HL-60 (cell line): ENCODE results near the gene CORIN.

ENCODE experiments used
- DNase-seq, 2 experiments: peaks; one replicate each; pipeline ENCODE4 v3.0.0-alpha.2; 2010 to 2020; ENCODE audit warnings: low read depth in 1 of 2, low spot score in 1 of 2
- H3K27ac ChIP-seq: fragments of 250-450 bp; sonication (Bioruptor Pico); replicated peaks from 2 replicates; pipeline ENCODE4 v1.5.1; 2020; ENCODE audit warnings: mild to moderate bottlenecking, moderate library complexity
- H3K27me3 ChIP-seq: fragments of 250-450 bp; sonication (Bioruptor Pico); 2 replicates; pipeline ENCODE4 v1.5.1; 2021; ENCODE audit warnings: mild to moderate bottlenecking, moderate library complexity; ENCODE audit not compliant: insufficient read depth, poor library complexity, severe bottlenecking
- H3K4me3 ChIP-seq: replicated peaks from 2 replicates; pipeline ENCODE4 v1.5.1; 2011; ENCODE audit warnings: mild to moderate bottlenecking, control low read depth, low read length; ENCODE audit not compliant: insufficient read depth
- CTCF ChIP-seq: IDR thresholded peaks from one replicate; pipeline ENCODE4 v1.5.1; 2011; ENCODE audit warnings: low read length, control low read depth, inconsistent platforms; ENCODE audit not compliant: insufficient read depth
- GABPA ChIP-seq: IDR thresholded peaks from 2 replicates; pipeline ENCODE4 v1.6.1; 2012; ENCODE audit warnings: low read depth
- POLR2AphosphoS5 ChIP-seq: IDR thresholded peaks from 2 replicates; pipeline ENCODE4 v1.6.1; 2012; ENCODE audit warnings: low read depth
- REST ChIP-seq: IDR thresholded peaks from 2 replicates; pipeline ENCODE4 v1.6.1; 2012; ENCODE audit warnings: low read depth; ENCODE audit not compliant: insufficient replicate concordance
- SPI1 ChIP-seq: IDR thresholded peaks from 2 replicates; pipeline ENCODE4 v1.6.1; 2012; ENCODE audit warnings: low read depth, mild to moderate bottlenecking, borderline replicate concordance

The CORIN gene

GRCh38 chr4:47721892-47722575 lies 115.8 kb downstream of the CORIN start:
- Histone ChIP-seq H3K27ac (peak overlapping the region; percentile 24), H3K4me3 (no peak overlapping the region), H3K27me3 (no peaks in the 10 kb centered on the region)
- DNase-seq = peak in 1 of 2 experiments; percentile 55
- no peak for TF ChIP-seq REST
- TF ChIP-seq SPI1 = no peak
- no peak for TF ChIP-seq CTCF
- no peak for TF ChIP-seq POLR2AphosphoS5
- no peak for TF ChIP-seq GABPA

GRCh38 chr4:47721485-47721884 lies 116.4 kb downstream of the CORIN start:
- H3K27ac ChIP-seq = peak overlapping the region; percentile 17
- no peak for DNase-seq
- H3K4me3 ChIP-seq = no peak overlapping the region
- TF ChIP-seq REST = no peak
- TF ChIP-seq SPI1 = no peak
- H3K27me3 ChIP-seq = no peaks in the 10 kb centered on the region

GRCh38 chr4:47720787-47721186 lies 117.1 kb downstream of the CORIN start:
- peak in 1 of 2 experiments; percentile 23 for DNase-seq
- Histone ChIP-seq H3K4me3 (no peak overlapping the region), H3K27me3 (no peaks in the 10 kb centered on the region), H3K27ac (no peak overlapping the region)
- TF ChIP-seq GABPA (no peak), SPI1 (peak; percentile 83)

GRCh38 chr4:47719576-47719975 lies 118.3 kb downstream of the CORIN start:
- Histone ChIP-seq H3K27ac (peak overlapping the region; percentile 54), H3K27me3 (no peaks in the 10 kb centered on the region), H3K4me3 (no peak overlapping the region)
- peak; percentile 16 to 22 for DNase-seq
- TF ChIP-seq REST (no peak), CTCF (no peak), POLR2AphosphoS5 (no peak), SPI1 (no peak), GABPA (no peak)
